Measurements from ENCODE around the gene LRRC66.

- no peak for TF ChIP-seq EZH2 (IDR thresholded peaks at IDR 0.05; ENCODE audit: low read depth)
- TF ChIP-seq, protein P1, sequence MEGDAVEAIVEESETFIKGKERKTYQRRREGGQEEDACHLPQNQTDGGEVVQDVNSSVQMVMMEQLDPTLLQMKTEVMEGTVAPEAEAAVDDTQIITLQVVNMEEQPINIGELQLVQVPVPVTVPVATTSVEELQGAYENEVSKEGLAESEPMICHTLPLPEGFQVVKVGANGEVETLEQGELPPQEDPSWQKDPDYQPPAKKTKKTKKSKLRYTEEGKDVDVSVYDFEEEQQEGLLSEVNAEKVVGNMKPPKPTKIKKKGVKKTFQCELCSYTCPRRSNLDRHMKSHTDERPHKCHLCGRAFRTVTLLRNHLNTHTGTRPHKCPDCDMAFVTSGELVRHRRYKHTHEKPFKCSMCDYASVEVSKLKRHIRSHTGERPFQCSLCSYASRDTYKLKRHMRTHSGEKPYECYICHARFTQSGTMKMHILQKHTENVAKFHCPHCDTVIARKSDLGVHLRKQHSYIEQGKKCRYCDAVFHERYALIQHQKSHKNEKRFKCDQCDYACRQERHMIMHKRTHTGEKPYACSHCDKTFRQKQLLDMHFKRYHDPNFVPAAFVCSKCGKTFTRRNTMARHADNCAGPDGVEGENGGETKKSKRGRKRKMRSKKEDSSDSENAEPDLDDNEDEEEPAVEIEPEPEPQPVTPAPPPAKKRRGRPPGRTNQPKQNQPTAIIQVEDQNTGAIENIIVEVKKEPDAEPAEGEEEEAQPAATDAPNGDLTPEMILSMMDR (conservative IDR thresholded peaks at IDR 0.05): no peak
Observed at GRCh38 chr4:52038103-52038912, 18.1 kb upstream of the LRRC66 start, which contains the start of gene SGCB.

All from PC-9 (cell line).